HepG2 (cell line): ENCODE measurements around the gene TCF23. TPM values are rescaled to one million over a fixed set of nuclear protein-coding genes. Genes with fewer than 3 reads are reported as not detected.

Source experiments
- DRAP1 ChIP-seq: IDR thresholded peaks from 2 replicates; pipeline ENCODE4 v1.6.1; 2016; ENCODE audit warnings: missing genetic modification reagents, missing compliant biosample characterization
- GABPA ChIP-seq, 2 experiments: IDR thresholded peaks; 2 replicates each; pipeline ENCODE4 v1.6.1; 2011 to 2016; ENCODE audit warnings: low read depth in 2 of 2, low read length in 1 of 2, missing biosample characterization in 1 of 2, missing genetic modification characterization in 1 of 2
- HES4 ChIP-seq: sonication (generic); formaldehyde crosslinking; IDR thresholded peaks from 2 replicates; pipeline ENCODE4 v1.9.0; 2021; ENCODE audit warnings: mild to moderate bottlenecking, missing genetic modification reagents, borderline replicate concordance
- HIC2 ChIP-seq: sonication (generic); formaldehyde crosslinking; IDR thresholded peaks from 2 replicates; pipeline ENCODE4 v1.9.0; 2022; ENCODE audit warnings: low read depth, missing genetic modification reagents
- MTA3 ChIP-seq: sonication (generic); formaldehyde crosslinking; IDR thresholded peaks from 2 replicates; pipeline ENCODE4 v1.4.0; 2020; ENCODE audit warnings: missing genetic modification reagents
- NCOA1 ChIP-seq: sonication (generic); formaldehyde crosslinking; IDR thresholded peaks from 2 replicates; pipeline ENCODE4 v1.9.0; 2021; ENCODE audit warnings: missing genetic modification reagents
- PAX8 ChIP-seq: sonication (generic); formaldehyde crosslinking; IDR thresholded peaks from 2 replicates; pipeline ENCODE4 v1.8.0; 2022; ENCODE audit warnings: mild to moderate bottlenecking, missing genetic modification reagents, borderline replicate concordance
- RNF2 ChIP-seq: fragments of 450-650 bp; conservative IDR thresholded peaks from 2 replicates; pipeline ENCODE4 v1.6.1; 2016; ENCODE audit warnings: low read depth
- SIX4 ChIP-seq: sonication (generic); formaldehyde crosslinking; IDR thresholded peaks from 2 replicates; pipeline ENCODE4 v1.4.0; 2020; ENCODE audit warnings: missing genetic modification reagents
- SNAPC5 ChIP-seq: sonication (generic); formaldehyde crosslinking; IDR thresholded peaks from 2 replicates; pipeline ENCODE4 v1.8.1; 2023; ENCODE audit warnings: mild to moderate bottlenecking, missing genetic modification reagents, borderline replicate concordance
- ZBTB7A ChIP-seq: sonication (generic); formaldehyde crosslinking; IDR thresholded peaks from 2 replicates; pipeline ENCODE4 v1.8.0; 2022; ENCODE audit warnings: mild to moderate bottlenecking, missing genetic modification reagents
- ZFP82 ChIP-seq: sonication (generic); formaldehyde crosslinking; IDR thresholded peaks from 2 replicates; pipeline ENCODE4 v1.5.1; 2020; ENCODE audit warnings: mild to moderate bottlenecking, missing genetic modification reagents, borderline replicate concordance
- ZIK1 ChIP-seq: sonication (generic); formaldehyde crosslinking; IDR thresholded peaks from 2 replicates; pipeline ENCODE4 v1.5.0; 2020; ENCODE audit warnings: mild to moderate bottlenecking, low read depth, missing genetic modification reagents, borderline replicate concordance
- ZNF543 ChIP-seq: sonication (generic); formaldehyde crosslinking; IDR thresholded peaks from 2 replicates; pipeline ENCODE4 v1.4.0; 2020; ENCODE audit warnings: mild to moderate bottlenecking, missing genetic modification reagents
- ZNF576 ChIP-seq: sonication (generic); formaldehyde crosslinking; IDR thresholded peaks from 2 replicates; pipeline ENCODE4 v1.4.0; 2020; ENCODE audit warnings: mild to moderate bottlenecking, missing genetic modification reagents
- ZNF644 ChIP-seq: IDR thresholded peaks from 2 replicates; pipeline ENCODE4 v1.6.1; 2016; ENCODE audit warnings: low read depth
- ZSCAN29 ChIP-seq: sonication (generic); formaldehyde crosslinking; conservative IDR thresholded peaks from 2 replicates; pipeline ENCODE4 v1.4.0; 2020; ENCODE audit warnings: mild to moderate bottlenecking, missing genetic modification reagents
- polyA plus RNA-seq, 8 experiments: library from polyadenylated mRNA; depleted of rRNA in 3 of 8; stranded (reverse) in 7 of 8; unstranded in 1 of 8; fragments of >200 nt; fragmentation: Illumina TruSeq in 4 of 8; extraction: Trizol in 4 of 8; gene quantifications; 2 replicates each; pipeline versions ENCODE4 v1.2.1 to v1.2.3, GENCODE V29; 2011 to 2016; ENCODE audit warnings: low read depth in 4 of 8, missing spikeins in 1 of 8, mixed read lengths in 1 of 8; ENCODE audit not compliant: insufficient read depth in 1 of 8
- total RNA-seq, 5 experiments: library from RNA; depleted of rRNA; stranded (reverse); fragments of >200 nt; fragmentation: Illumina TruSeq; extraction: Trizol; gene quantifications; 2 replicates each; pipeline ENCODE4 v1.2.3, GENCODE V29; 2016; ENCODE audit warnings: low read depth in 1 of 5

TCF23 gene
- total and polyA plus RNA-seq, 2 of the 13 experiments (the other 11 are each of a cell fraction or from before 2014, with no cell fraction given): 0.02 to 1.4 TPM

- no peak for TF ChIP-seq ZNF576 (CRISPR knock-in tag)
- peak; percentile 58 for TF ChIP-seq DRAP1 (CRISPR knock-in tag)
- no peak for TF ChIP-seq PAX8 (CRISPR knock-in tag)
- peak; percentile 76; the same call in 1 of the 2 replicates for TF ChIP-seq HES4 (CRISPR knock-in tag)
- no peak for TF ChIP-seq ZIK1 (CRISPR knock-in tag)
- TF ChIP-seq ZSCAN29: 0 out of 2 replicates have a peak, but pooled peaks have one; percentile 57
- TF ChIP-seq MTA3 (CRISPR knock-in tag): no peak
- TF ChIP-seq ZNF644 (CRISPR knock-in tag): peak; percentile 47
- TF ChIP-seq ZBTB7A (CRISPR knock-in tag): no peak
- TF ChIP-seq ZNF543 (CRISPR knock-in tag): peak; percentile 38; the same call in 1 of the 2 replicates
- no peak for TF ChIP-seq SNAPC5
- TF ChIP-seq ZFP82 (CRISPR knock-in tag): 0 out of 2 replicates have a peak, but pooled peaks have one; percentile 10
- TF ChIP-seq SIX4 (CRISPR knock-in tag): 0 out of 2 replicates have a peak, but pooled peaks have one; percentile 75
- peak; percentile 92; the same call in 1 of the 2 replicates for TF ChIP-seq NCOA1 (CRISPR knock-in tag)
- TF ChIP-seq HIC2: no peak
- no peak for TF ChIP-seq GABPA (IDR thresholded peaks at IDR 0.05; ENCODE audit: low read depth, low read length)
- peak; percentile 68; the same call in 1 of the 2 replicates for TF ChIP-seq GABPA (CRISPR knock-in tag; IDR thresholded peaks at IDR 0.05; ENCODE audit: low read depth)
- TF ChIP-seq RNF2: 0 out of 2 replicates have a peak, but pooled peaks have one; percentile 47
Measured at GRCh38 chr2:27177441-27178351, 28.9 kb downstream of the TCF23 start (continued).
